GM12878 (cell line): ENCODE measurements around the gene TEPSIN. TPM values are rescaled to one million over a fixed set of nuclear protein-coding genes. Genes with fewer than 3 reads are reported as not detected.

Source experiments
- ATAC-seq: fragments of 200-7000 bp; cut with Tn5 transposase; 3 replicates; pipeline ENCODE4 v1.9.1; 2020; ENCODE audit warnings: mild to moderate bottlenecking, moderate library complexity
- BruUV-seq: library from RNA; stranded (reverse); fragments of 400-500 nt; replicated peaks from 2 replicates; lab custom pipeline; 2021; lab: Mats Ljungman, UMichigan
- CTCF ChIA-PET: fragments of 300-600 bp; sonication (Branson Sonifier 250); formaldehyde crosslinking; extraction: SDS; loops from one replicate; lab custom pipeline; 2021; ENCODE audit warnings: inconsistent platforms; lab: Yijun Ruan, JAX
- POLR2A ChIA-PET: fragments of 350-600 bp; formaldehyde crosslinking; extraction: SDS; loops from one replicate; lab custom pipeline; 2021; ENCODE audit warnings: inconsistent platforms; lab: Charles Lee
- RAD21 ChIA-PET: fragments of 300-600 bp; sonication (Branson Sonifier 250); formaldehyde crosslinking; loops from one replicate; lab custom pipeline; 2023; ENCODE audit warnings: antibody characterized with exemption; ENCODE audit not compliant: unreplicated experiment; lab: Charles Lee
- SMC1A ChIA-PET: fragments of 300-600 bp; sonication (Branson Sonifier 250); formaldehyde crosslinking; loops from one replicate; lab custom pipeline; 2023; ENCODE audit not compliant: unreplicated experiment, uncharacterized antibody; lab: Charles Lee
- DNase-seq: peaks from one replicate; pipeline ENCODE4 v3.0.0-alpha.2; 2011; ENCODE audit warnings: low read depth, low spot score
- FAIRE-seq: peaks from 3 replicates; lab custom pipeline; 2011; peaks lifted over from hg19 to GRCh38; lab: Jason Lieb, UNC
- H2AFZ ChIP-seq: 2 replicates; pipeline ENCODE4 v1.6.0; 2011; ENCODE audit warnings: low read depth, low read length, control low read depth; ENCODE audit not compliant: control insufficient read depth
- H3K27ac ChIP-seq: 2 replicates; pipeline ENCODE4 v1.5.1; 2011; ENCODE audit warnings: control low read depth; ENCODE audit not compliant: control insufficient read depth, insufficient read depth
- H3K27me3 ChIP-seq, 2 experiments: replicated peaks in 1 of 2; 2 replicates each; pipeline versions ENCODE4 v1.6.0 to v1.6.1; 2011; ENCODE audit warnings: low read length in 1 of 2; ENCODE audit not compliant: control insufficient read depth in 2 of 2, insufficient read depth in 2 of 2
- H3K36me3 ChIP-seq, 2 experiments: 2 replicates each; pipeline ENCODE4 v1.5.1; 2011; ENCODE audit warnings: low read length in 1 of 2; ENCODE audit not compliant: control insufficient read depth in 2 of 2, insufficient read depth in 2 of 2
- H3K4me1 ChIP-seq: 2 replicates; pipeline ENCODE4 v1.6.1; 2011; ENCODE audit warnings: mild to moderate bottlenecking, low read length, moderate library complexity, mixed read lengths; ENCODE audit not compliant: control insufficient read depth, insufficient read depth
- H3K4me2 ChIP-seq: 2 replicates; pipeline ENCODE4 v1.6.0; 2011; ENCODE audit warnings: control low read depth; ENCODE audit not compliant: control insufficient read depth, insufficient read depth
- H3K4me3 ChIP-seq: fragments of 200-600 bp; sonication (generic); 2 replicates; pipeline ENCODE4 v1.5.1; 2016
- H3K79me2 ChIP-seq: 2 replicates; pipeline ENCODE4 v1.6.0; 2011; ENCODE audit warnings: low read length; ENCODE audit not compliant: control insufficient read depth, insufficient read depth
- H3K9ac ChIP-seq: 2 replicates; pipeline ENCODE4 v1.8.0; 2011; ENCODE audit warnings: low read length, control low read depth, mixed read lengths; ENCODE audit not compliant: control insufficient read depth, insufficient read depth
- H3K9me3 ChIP-seq: replicated peaks from 3 replicates; pipeline ENCODE4 v1.5.1; 2011; ENCODE audit warnings: mild to moderate bottlenecking, low read length; ENCODE audit not compliant: control insufficient read depth, insufficient read depth
- H4K20me1 ChIP-seq: 2 replicates; pipeline ENCODE4 v1.6.0; 2011; ENCODE audit not compliant: control insufficient read depth, insufficient read depth
- BRCA1 ChIP-seq: IDR thresholded peaks from 2 replicates; pipeline ENCODE4 v1.6.1; 2011; ENCODE audit warnings: low read depth, low read length, improper control_type of control experiment
- CTCF ChIP-seq, 3 experiments: IDR thresholded peaks in 2 of 3; conservative IDR thresholded peaks in 1 of 3; 2 replicates each; pipeline ENCODE4 v1.5.1; 2011; ENCODE audit warnings: low read depth in 3 of 3, low read length in 3 of 3, mild to moderate bottlenecking in 3 of 3, control low read depth in 2 of 3, moderate library complexity in 2 of 3, inconsistent platforms in 1 of 3, mixed read lengths in 1 of 3; ENCODE audit not compliant: control insufficient read depth in 2 of 3, insufficient read depth in 1 of 3; ENCODE audit errors: extremely low read depth in 1 of 3
- NFYA ChIP-seq: IDR thresholded peaks from 2 replicates; pipeline ENCODE4 v1.6.1; 2011; ENCODE audit warnings: low read depth, mild to moderate bottlenecking, low read length, improper control_type of control experiment, borderline replicate concordance
- NKRF ChIP-seq: fragments of 450-650 bp; conservative IDR thresholded peaks from 2 replicates; pipeline ENCODE4 v1.6.1; 2017; ENCODE audit warnings: mild to moderate bottlenecking, moderate library complexity
- NR2C1 ChIP-seq: fragments of 450-650 bp; IDR thresholded peaks from 2 replicates; pipeline ENCODE4 v1.6.1; 2017; ENCODE audit warnings: antibody characterized with exemption, mild to moderate bottlenecking, moderate library complexity
- PAX8 ChIP-seq: fragments of 450-650 bp; IDR thresholded peaks from 2 replicates; pipeline ENCODE4 v1.6.1; 2017; ENCODE audit warnings: mild to moderate bottlenecking, moderate library complexity
- PML ChIP-seq: IDR thresholded peaks from 2 replicates; pipeline ENCODE4 v1.6.1; 2012; ENCODE audit warnings: low read length, inconsistent platforms
- SMAD1 ChIP-seq: fragments of 450-650 bp; IDR thresholded peaks from 2 replicates; pipeline ENCODE4 v1.6.1; 2018; ENCODE audit warnings: mild to moderate bottlenecking, low read depth; ENCODE audit not compliant: partially characterized antibody
- SMC3 ChIP-seq: IDR thresholded peaks from 2 replicates; pipeline ENCODE4 v1.6.1; 2011; ENCODE audit warnings: low read length, improper control_type of control experiment, borderline replicate concordance
- SPI1 ChIP-seq: IDR thresholded peaks from 2 replicates; pipeline ENCODE4 v1.6.1; 2011; ENCODE audit warnings: low read depth, mild to moderate bottlenecking, low read length, moderate library complexity, borderline replicate concordance; ENCODE audit not compliant: insufficient read depth
- TARDBP ChIP-seq: IDR thresholded peaks from 2 replicates; pipeline ENCODE4 v1.6.1; 2016; ENCODE audit warnings: borderline replicate concordance
- TCF3 ChIP-seq: IDR thresholded peaks from 2 replicates; pipeline ENCODE4 v1.6.1; 2012; ENCODE audit warnings: low read depth, mild to moderate bottlenecking, low read length, borderline replicate concordance; ENCODE audit not compliant: insufficient read depth
- whole genome bisulfite sequencing: methylation state at CpG from one replicate; pipeline ENCODE4 v1.1.6; 2016; ENCODE audit warnings: low lambda C conversion rate; ENCODE audit not compliant: insufficient replicate concordance, insufficient coverage; ENCODE audit errors: missing lambda C conversion rate; 5-methylcytosine and 5-hydroxymethylcytosine counted together
- in situ Hi-C: fragments of 300-500 bp; cut with MboI; formaldehyde crosslinking; loops from 9 replicates; pipeline ENCODE4 v1.14.3; 2018; ENCODE audit warnings: mixed read lengths
- intact Hi-C: fragments of 100-400 bp; cut with micrococcal nuclease; formaldehyde crosslinking; loops from one replicate; pipeline ENCODE4 v1.14.2; 2022; ENCODE audit not compliant: unreplicated experiment
- polyA plus RNA-seq, 11 experiments: library from polyadenylated mRNA; depleted of rRNA in 4 of 11; unstranded in 6 of 11; stranded (reverse) in 5 of 11; fragments of >200 nt; fragmentation: Nextera tagmentation in 4 of 11; fragmentation: Illumina TruSeq in 1 of 11; extraction: Ambion mirVana in 4 of 11; extraction: Trizol in 1 of 11; gene quantifications; 1 replicate in 1 of 11; 2 replicates in 10 of 11; pipeline versions ENCODE4 v1.2.1 to v1.2.3, GENCODE V29; 2011 to 2016; ENCODE audit warnings: inconsistent platforms in 2 of 11, missing spikeins in 2 of 11, low read depth in 1 of 11
- total RNA-seq, 4 experiments: library from RNA; depleted of rRNA in 3 of 4; stranded (reverse); fragments of >200 nt in 3 of 4; fragmentation: Illumina TruSeq in 1 of 4; extraction: Trizol in 1 of 4; gene quantifications; 2 replicates each; pipeline versions ENCODE4 v1.2.1 to v1.2.3, GENCODE V29; 2013 to 2021
- TF ChIP-seq, protein P1 (sequence below): fragments of 450-650 bp; IDR thresholded peaks from 2 replicates; pipeline ENCODE4 v1.6.1; 2016; ENCODE audit warnings: mild to moderate bottlenecking, moderate library complexity, borderline replicate concordance

Gene TEPSIN
- total and polyA plus RNA-seq, 10 of the 15 experiments (the other 5 are each of a cell fraction or from before 2014, with no cell fraction given): 0.87 to 36.7 (median 5.3) TPM

DNA sequence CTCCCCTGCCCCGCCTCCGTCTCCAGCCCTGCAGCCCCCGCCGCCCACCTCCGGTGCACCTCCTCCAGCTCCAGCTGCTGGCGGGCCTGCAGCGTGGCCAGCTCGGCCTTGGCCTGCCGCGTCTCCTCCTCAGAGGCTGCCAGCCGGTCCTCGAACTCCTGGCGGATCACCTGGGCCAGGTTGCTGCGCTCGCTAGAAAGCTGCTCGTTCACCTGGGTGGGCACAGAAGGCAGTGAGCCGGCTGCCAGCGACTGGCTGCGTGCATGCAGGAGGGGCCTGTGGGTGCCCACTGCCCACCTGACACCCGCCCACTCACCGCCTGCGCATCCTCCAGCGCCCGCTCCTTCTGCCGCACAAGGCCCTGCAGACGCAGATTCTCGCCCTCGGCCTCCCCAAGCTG, 48.3 kb downstream of the TEPSIN start (continued):
- no peak for TF ChIP-seq SPI1
- no peak for TF ChIP-seq NKRF
- TF ChIP-seq TCF3: no peak
- TF ChIP-seq SMAD1: no peak
- TF ChIP-seq SMC3: no peak

- H3K4me2 ChIP-seq: no peak overlapping the region
- H3K36me3 ChIP-seq: no peaks in the 10 kb centered on the region; a peak in 2 of 4 replicates
- peaks cover 3% of the 10 kb centered on the region; the same call in 1 of the 2 replicates for H3K4me1 ChIP-seq
- ATAC-seq (no peak), FAIRE-seq (no peak), DNase-seq (no peak)
- H2AFZ ChIP-seq: no peak overlapping the region
- TF ChIP-seq NFYA (no peak), PML (no peak), PAX8 (no peak), CTCF (IDR thresholded peaks at IDR 0.05 in 2 of 3, conservative IDR thresholded peaks at IDR 0.05 in 1 of 3; ENCODE audit: control insufficient read depth in 2 of 3, extremely low read depth in 1 of 3, insufficient read depth in 1 of 3, low read depth in 3 of 3, low read length in 3 of 3) (no peak), NR2C1 (no peak), BRCA1 (no peak), TARDBP (no peak)
- TF ChIP-seq, protein P1, sequence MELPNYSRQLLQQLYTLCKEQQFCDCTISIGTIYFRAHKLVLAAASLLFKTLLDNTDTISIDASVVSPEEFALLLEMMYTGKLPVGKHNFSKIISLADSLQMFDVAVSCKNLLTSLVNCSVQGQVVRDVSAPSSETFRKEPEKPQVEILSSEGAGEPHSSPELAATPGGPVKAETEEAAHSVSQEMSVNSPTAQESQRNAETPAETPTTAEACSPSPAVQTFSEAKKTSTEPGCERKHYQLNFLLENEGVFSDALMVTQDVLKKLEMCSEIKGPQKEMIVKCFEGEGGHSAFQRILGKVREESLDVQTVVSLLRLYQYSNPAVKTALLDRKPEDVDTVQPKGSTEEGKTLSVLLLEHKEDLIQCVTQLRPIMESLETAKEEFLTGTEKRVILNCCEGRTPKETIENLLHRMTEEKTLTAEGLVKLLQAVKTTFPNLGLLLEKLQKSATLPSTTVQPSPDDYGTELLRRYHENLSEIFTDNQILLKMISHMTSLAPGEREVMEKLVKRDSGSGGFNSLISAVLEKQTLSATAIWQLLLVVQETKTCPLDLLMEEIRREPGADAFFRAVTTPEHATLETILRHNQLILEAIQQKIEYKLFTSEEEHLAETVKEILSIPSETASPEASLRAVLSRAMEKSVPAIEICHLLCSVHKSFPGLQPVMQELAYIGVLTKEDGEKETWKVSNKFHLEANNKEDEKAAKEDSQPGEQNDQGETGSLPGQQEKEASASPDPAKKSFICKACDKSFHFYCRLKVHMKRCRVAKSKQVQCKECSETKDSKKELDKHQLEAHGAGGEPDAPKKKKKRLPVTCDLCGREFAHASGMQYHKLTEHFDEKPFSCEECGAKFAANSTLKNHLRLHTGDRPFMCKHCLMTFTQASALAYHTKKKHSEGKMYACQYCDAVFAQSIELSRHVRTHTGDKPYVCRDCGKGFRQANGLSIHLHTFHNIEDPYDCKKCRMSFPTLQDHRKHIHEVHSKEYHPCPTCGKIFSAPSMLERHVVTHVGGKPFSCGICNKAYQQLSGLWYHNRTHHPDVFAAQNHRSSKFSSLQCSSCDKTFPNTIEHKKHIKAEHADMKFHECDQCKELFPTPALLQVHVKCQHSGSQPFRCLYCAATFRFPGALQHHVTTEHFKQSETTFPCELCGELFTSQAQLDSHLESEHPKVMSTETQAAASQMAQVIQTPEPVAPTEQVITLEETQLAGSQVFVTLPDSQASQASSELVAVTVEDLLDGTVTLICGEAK: no peak
- ChIA-PET POLR2A (no interaction called here), RAD21 (no interaction called here), SMC1A (no interaction called here), CTCF (no interaction called here)
- 84% methylated on average over 27 of the region's 27 CpGs for WGBS
- H3K9ac ChIP-seq: no peak overlapping the region
- no peak overlapping the region for H3K4me3 ChIP-seq
- no peaks in the 10 kb centered on the region for H3K9me3 ChIP-seq
- no peaks in the 10 kb centered on the region for H3K27me3 ChIP-seq
- in situ Hi-C loops: no loop called here
- no TSS peak for BruUV-seq
- intact Hi-C loops: no loop called here
- H3K27ac ChIP-seq: no peak overlapping the region
- no peaks in the 10 kb centered on the region for H4K20me1 ChIP-seq
- no peaks in the 10 kb centered on the region for H3K79me2 ChIP-seq
These were observed 49.0 kb downstream of the TEPSIN start for GRCh38 chr17:81189670-81190530.
